SKM-1 (cell line): Measurements from ENCODE around the gene FABP2.
"Not testable (repeated sequence)": the region's sequence is repeated elsewhere in the genome, so short reads cannot be mapped to it uniquely, and the experiment has no call there.

Experiments used
- DNase-seq: peaks from one replicate; lab custom pipeline; 2025; ENCODE audit not compliant: unreplicated experiment; lab: John Stamatoyannopoulos, UW

FABP2 gene

DNA sequence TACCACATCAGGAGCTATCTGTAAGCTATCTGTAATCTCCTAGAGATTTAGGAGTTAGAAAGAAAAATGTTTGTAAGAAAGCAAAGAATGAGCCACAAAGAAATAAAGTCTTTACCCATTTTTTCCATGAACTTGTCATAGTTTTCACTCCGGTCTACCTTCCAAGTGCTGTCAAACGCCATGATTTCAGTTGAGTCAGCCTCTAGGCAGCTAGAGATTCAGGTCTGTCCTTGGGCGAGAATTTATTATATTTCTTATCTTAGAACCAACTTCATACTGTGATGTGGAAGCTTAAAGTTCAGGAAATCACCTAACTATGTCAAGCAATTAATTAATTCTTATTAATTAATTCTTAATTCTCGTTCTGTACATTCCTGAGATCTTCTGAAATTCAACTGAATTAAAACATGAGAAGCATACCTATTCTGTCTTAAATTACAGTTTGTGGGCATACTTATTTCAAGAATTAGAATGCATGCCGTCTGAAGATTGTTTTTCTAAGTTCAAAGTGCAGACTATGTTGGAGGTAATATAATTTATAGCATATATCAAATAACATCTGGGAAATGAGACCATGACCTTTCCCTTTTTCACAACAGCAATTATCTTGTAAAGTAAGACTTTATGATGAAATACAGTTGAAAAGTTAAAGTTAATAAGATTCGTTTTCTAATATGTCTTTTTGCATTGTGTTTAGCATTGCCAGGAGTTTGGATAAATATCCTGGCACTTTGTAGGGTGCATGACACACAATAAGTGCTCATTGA lies at the start of gene FABP2:
Gene FABP2, minus strand, starts transcription at position 218 of the 767 bp plus-strand sequence. Its CDS starts 36 bp downstream, at position 182.
- no peak for DNase-seq

GRCh38 chr4:119370951-119371683 lies 49.2 kb upstream of the FABP2 start:
- DNase-seq, result peak; percentile 12

GRCh38 chr4:119370392-119370791 lies 48.5 kb upstream of the FABP2 start:
- peak; percentile 78 for DNase-seq

DNA sequence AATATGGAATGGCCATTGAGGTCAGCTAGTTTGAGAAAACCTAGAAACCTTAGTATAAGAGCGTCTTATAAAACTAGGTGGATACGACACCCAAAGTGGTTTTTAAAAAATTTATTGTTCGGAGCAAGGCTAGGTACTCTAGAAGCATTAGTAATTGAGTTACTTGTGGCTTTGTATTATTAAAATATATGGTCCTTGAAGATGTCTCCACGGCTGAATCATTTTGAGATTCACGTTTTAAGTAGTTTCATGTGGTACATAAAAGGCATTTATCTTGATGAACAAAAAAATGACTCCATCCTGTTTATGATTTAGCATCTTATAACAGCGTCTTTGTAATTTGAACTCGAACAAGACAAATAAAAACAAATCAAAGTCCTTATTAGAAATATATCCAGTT lies 44.9 kb upstream of the FABP2 start:
- not testable (repeated sequence) for DNase-seq

GRCh38 chr4:119364203-119364602 lies 42.3 kb upstream of the FABP2 start:
- not testable (repeated sequence) for DNase-seq

- DNase-seq, result not testable (repeated sequence)
These were observed 41.4 kb upstream of the FABP2 start for GRCh38 chr4:119363372-119363771.

- not testable (repeated sequence) for DNase-seq
These were observed 40.5 kb upstream of the FABP2 start for GRCh38 chr4:119362413-119362812.

DNA sequence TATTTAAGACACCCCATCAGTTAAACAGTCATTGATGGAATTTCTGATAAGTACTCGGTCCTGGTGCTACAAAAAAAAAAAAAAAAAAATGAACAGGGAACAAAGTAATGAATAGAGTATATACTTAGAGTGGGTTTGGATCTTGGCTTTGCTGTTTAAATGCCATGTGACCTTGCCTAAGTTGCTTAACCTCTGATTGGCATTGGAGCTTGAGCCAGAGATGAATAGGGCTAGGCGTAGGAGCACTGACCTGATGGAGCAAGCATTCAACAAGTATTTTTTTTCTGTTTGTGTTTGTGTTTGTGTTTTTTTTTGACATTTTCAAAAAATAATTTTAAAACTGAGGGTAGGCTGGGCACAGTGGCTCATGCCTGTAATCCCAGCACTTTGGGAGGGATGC lies 37.9 kb upstream of the FABP2 start:
- not testable (repeated sequence) for DNase-seq

GRCh38 chr4:119356796-119357195 lies 34.9 kb upstream of the FABP2 start:
- DNase-seq, result not testable (repeated sequence)

GRCh38 chr4:119356041-119356440 lies 34.1 kb upstream of the FABP2 start:
- DNase-seq, result not testable (repeated sequence)

GRCh38 chr4:119353364-119353763 lies 31.4 kb upstream of the FABP2 start:
- DNase-seq, result not testable (repeated sequence)

DNA sequence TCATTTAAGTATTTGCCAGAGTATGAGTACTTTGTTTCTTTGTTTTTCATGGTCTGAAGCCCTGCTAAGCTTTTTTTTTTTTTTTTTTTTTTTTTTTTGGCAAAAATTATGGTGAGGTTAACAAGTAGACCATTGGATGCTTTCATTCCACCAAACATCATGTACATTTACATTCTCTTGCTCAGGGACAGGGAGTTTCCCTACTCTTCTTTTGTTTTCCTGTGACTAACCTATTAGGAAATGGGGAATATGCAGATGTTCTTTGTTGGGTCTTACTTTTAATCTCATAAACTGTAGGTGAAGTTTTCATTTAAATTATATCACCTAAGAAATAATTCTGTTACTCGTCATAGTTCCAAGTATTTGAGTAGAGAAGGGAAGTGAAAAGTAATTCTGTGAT lies 26.2 kb upstream of the FABP2 start:
- DNase-seq, result not testable (repeated sequence)

DNA sequence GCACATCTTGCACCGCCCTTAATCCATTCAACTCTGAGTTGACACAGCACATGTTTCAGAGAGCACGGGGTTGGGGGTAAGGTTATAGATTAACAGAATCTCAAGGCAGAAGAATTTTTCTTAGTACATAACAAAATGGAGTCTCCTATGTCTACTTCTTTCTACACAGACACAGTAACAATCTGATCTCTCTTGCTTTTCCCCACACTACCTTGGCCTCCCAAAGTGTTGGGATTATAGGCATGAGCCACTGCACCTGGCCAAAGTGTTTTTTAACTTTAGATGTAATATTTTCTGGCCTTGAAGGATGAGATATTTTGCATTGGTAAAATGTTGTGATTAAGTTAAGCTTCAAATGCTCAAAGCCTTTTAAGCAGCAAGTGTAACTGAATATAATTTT lies 21.4 kb upstream of the FABP2 start:
- not testable (repeated sequence) for DNase-seq

DNA sequence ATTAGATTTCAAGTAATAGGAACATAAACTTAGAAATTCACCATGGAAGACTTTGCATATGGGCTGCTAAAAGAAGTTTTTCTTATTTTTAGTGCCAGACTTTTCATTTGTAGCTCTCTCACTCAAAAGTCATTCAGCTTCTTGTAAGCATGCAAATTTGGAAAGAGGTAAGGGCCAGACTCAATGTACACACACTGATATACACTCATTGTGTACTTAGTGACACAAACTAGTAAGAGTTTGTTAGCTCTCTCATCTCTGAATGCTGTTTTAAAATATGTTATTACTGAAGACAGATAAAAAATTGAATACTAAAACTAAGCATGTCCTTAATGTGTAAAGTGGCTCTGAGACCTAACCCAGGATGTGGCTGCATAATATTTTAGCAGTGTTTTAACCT lies 18.0 kb upstream of the FABP2 start:
- not testable (repeated sequence) for DNase-seq

DNA sequence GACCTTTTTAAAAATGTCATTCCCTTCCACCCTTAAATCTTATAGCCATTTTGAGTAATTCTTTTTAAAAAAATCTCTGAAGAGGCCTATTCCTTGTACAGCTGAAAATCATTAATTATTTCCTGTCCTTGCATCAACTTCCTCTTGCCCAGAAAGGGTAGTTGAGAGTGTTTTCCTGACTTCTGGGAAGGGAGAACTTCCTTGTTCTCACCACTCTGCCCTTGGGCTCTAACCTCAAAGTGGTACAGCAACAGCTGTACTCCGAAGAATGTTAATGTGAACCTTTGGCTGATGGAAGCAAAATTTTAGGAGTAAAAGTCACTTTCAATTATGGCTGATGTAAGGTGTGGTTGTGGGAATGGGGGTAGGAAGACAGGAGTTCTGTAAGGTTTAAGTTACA lies 15.1 kb upstream of the FABP2 start:
- peak; percentile 30 for DNase-seq

DNA sequence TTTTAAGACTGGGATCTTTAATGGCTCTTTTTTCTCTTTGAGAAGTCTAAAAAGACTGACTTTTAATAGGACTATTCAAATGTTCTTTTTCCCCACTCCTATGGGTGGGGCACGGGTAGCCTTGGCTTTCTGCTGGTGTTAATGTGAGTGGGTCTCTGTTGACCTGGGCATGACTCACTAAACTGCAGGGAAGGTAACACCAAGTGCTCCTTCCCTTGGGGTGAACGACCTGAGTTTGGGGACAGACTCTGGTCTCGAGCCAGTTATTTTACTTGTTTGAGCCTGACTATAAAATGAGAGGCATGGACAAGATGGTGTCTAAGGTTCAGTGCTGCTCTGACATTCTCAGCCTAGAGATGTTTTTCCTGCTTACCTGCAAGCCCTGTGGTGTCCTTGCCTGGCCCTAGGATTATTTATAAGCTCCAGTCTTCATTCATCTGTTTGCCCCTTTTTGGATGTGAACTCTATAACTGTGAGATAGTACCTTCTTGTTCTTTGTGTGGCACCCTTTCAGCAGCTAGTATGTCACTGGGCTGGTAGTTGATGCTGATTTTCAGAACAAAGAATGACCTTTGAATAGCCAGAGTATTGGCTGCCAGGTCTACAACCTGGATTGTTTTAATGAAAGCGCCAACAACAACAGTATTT lies 14.5 kb upstream of the FABP2 start:
- DNase-seq, result not testable (repeated sequence)

- no peak for DNase-seq
These were observed 8.1 kb upstream of the FABP2 start for GRCh38 chr4:119329835-119330620.

- no peak for DNase-seq
These were observed 6.8 kb upstream of the FABP2 start for GRCh38 chr4:119328695-119329094.

GRCh38 chr4:119317990-119318389 lies 3.9 kb downstream of the FABP2 start:
- DNase-seq, result no peak

DNA sequence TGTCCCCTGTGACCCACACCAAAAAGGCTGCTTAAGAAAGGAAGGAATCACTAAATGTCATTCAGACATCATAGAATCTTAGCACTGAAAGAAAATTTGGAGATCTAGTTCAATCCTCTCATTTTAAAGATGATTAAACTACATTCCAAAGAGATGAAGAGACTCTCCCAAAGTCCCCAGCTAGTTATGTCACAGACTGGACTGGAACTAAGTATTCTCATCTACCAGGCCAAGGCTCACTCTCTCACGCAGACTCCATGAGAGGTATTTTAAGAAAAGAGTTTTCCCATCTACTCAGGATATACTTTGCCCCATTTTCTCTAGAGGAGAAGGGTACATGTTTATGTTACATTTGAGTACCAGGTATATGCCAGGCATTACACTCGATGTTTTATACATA lies 6.9 kb downstream of the FABP2 start:
- no peak for DNase-seq

DNA sequence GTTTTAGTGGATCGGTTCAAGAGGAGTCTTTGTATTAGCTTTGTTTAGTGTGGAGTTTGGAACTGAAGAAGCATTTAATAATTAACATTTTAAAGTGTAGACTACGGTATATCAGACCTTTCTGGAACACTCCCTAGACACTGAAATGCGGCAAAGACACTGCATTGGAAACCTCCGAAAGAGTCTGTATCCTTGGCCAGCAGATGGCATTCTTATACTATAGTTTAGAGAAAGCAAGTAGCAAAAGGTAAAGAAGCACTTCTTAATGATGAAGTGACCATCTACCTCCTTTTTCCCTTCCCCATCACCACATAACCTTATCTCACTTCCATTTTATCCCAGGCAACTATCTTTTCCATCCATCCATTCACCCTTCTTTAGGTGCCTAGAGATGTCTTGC lies 7.6 kb downstream of the FABP2 start:
- DNase-seq, result no peak
